Measurements from ENCODE around the gene GPR161. TPM values are rescaled to one million over a fixed set of nuclear protein-coding genes. Genes with fewer than 3 reads are reported as not detected.

Gene GPR161
- total RNA-seq, 1 experiment from 2014 or later, result 7.0 TPM

- no peak for DNase-seq (ENCODE audit: low spot score)
These were observed 9.9 kb upstream of the GPR161 start for GRCh38 chr1:168146626-168147025.

DNA sequence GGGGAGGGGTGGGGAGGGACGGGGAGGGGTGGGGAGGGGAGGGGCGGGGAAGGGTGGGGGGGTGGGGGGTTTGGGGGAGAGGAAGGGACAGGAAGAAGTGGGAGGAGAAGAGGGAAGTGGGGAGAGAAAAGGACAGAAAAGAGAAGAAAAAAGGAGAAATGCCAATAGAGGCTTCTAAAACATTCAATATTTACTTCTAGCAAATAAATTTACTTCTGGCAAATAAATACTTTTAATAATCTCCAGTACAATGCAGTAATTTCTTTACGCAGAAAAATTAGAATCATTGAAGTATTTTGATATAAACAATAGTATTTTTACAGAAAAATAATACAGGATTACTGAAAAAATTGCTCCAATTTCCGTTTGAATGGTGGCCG, 9.4 kb upstream of the GPR161 start:
- no peak for DNase-seq (ENCODE audit: low spot score)

DNA sequence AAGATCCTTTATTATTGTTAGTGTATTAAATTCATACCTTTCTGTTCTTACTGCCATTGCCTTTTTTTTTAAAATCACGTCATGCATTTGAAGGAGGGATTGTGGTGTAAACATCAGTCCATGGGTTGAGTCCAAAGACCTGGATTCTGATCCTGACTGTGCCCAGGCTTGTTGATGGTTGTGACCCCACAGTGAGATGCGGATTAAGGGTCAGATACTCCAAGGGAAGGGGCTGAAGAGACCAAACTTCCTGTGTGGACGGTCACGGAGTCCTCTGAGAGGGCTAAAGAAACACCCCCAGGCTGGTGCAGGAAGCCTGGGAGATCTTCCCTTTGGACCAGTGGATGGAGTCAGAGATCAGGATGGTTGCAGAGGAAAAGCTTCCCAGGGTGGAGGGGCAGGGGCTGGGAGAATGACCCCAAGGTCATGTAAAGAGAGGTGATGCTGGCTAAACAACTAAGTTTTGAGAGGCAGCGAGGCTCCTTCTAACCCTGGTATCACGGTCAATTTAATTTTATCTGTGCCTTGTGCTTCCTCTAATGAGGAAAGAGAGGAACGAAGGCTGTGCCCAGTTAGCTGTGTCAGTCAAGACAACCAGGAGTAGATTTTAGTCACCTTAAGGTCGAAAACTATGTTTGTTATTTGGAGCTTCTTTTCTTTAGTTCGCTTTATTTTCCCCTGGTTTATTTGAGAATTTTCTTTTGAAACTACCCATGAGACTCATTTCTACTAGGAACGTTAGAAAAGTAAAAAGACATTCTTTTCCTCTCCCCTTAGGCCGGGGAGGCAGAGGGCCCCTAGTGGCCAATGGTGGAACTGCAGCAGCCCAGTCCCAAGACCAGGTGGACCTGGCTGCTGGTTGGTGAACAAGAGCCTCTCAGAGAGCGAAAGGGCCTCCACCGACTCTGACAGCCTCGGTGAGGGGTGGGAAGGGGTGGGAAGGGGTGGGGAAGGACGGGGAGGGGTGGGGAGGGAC, 8.7 kb upstream of the GPR161 start:
- peak; percentile 72 for DNase-seq (ENCODE audit: low spot score)

DNA sequence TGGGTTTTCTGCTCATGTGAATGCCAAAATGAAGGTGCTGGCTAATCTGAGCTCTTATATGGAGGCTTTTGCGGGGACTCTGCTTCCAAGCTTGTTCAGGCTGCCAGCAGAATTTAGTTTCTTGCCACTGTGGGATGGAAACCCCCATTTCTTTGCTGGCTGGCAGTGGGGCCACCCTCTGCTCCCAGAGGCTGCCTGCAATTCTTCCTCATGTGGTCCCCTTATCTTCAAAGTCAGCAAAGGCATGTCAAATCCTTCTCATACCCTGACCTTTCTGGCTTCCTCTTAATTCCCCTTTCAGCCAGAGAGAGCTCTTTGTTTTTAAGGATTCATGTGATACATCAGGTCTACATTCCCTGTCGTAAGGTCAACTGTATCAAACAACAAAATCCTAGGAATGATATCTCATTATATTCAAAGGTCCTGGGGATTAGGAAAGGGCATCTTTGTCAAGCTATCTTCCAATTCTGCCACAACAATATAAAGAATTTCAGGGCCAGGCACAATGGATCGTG, 5.2 kb upstream of the GPR161 start:
- no peak for DNase-seq (ENCODE audit: low spot score)

- DNase-seq (ENCODE audit: low spot score), result no peak
These were observed 2.3 kb upstream of the GPR161 start for GRCh38 chr1:168139070-168139469.

DNA sequence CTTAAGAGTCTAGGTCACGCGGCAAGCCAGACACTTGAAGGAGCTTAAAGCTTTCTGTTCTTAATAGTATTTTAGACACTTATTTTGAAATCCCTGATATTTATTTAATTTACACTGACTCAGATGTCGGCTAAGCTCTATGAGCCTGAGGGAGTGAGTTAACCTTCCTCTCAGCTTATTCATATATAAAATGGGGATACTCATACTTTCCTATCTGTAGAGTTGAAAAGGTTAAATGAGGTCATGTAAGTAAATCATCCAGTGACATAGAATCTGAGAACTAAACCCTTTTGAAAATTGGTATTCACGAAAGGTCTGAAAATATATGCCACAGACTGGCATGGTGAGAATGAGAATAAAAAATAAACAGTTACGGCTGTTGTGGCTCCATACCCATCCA, 1.4 kb upstream of the GPR161 start:
- no peak for DNase-seq (ENCODE audit: low spot score)

GRCh38 chr1:168137515-168137821, 738 bp upstream of the GPR161 start:
- no peak for DNase-seq (ENCODE audit: low spot score)

DNA sequence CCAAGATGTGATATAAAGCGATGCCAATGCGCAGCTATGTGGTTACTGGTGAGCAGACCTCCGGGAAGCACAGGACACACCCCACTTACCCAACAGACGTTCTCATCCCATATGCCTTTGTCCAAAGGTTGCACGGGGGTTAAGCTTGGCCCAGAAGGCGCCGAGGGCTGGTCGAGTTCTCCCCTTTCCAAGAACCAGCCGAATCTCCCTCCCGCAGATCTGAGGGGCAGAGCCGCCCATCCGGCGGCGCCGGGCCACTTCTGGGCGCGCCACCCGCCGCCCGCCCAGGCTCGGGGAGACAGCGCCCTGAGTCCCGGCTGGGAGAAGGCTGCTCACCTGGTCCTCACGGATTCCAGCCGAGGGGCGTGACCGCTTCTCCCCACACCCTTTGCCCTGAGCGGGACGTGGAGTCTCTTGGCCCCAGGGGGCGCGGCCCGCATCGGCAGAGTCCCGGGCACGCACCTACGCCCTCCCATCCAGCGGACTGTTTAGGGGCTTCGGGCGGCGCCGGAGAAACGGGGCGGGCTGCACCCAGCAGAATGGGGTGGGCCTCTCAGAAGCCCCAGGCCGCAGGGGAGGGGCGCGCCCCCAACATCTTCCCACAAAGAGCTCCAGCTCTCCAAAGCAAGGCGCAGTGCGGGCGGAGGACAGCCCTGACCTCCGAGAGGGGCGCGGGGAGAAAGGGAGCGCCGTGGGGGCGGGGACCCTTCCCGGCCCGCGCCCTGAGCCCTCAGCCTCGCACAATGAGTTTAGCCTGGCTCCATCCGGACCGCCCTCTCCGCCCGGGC, 615 bp downstream of the GPR161 start:
- no peak for DNase-seq (ENCODE audit: low spot score)

DNA sequence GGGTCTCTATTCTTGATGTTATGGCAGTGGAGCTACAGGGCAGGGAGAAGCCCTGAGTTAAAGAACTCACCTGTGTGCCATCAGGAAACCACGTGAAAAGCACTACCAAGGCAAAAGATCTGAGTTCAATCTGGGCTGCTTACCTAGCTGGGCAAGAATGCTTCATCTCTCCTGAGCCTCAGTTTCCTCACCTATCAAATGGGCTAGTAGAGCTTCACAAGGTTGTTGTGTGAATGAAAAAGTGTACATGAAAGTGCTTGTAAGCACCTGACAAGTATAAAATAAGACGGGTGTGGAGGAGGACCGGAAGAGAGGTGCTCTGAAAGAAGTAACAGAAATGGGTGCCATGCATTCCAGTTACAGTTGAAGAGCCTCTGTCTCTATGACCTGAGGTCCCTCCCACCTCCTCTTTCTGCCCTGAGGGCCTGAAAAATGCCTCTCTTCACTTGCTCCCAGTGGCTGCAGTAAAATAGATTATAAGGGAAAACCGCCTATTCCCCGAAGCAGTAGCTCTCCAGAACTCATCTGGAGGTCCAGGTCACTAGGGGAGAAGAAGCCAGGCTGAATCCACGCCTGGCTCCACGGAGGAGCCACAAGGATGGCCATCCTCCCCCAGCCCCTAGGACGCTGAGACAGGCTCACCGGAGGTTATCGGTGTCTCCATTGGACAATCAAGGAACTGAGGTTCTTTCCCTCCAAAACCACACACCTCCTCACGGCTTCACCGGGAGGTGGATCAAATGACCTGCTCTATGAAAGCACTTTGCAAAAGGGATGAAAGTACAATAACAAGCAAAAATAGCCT, 1.4 kb downstream of the GPR161 start:
- no peak for DNase-seq (ENCODE audit: low spot score)

- DNase-seq (ENCODE audit: low spot score), result no peak
These were observed 2.1 kb downstream of the GPR161 start for GRCh38 chr1:168134642-168135041.

DNA sequence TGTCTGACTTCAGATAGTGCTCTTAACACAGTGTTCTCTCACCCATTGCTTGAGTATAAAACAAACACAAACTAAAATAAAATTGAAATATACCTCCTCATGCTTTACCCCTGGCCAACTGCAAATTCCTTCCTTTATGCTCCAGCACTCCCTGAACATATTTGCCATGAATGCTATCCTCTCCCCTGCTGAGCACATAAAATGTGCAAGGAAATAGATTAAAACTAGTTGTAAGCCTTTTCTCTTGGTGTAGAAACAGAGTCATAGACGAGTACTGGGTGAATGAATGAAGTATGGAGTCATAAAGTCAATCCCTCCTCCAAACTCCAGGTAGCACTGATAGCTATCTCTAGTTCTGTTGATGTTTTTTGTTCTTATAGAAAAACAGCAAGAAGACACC, 2.6 kb downstream of the GPR161 start:
- no peak for DNase-seq (ENCODE audit: low spot score)

- DNase-seq (ENCODE audit: low spot score), result no peak
These were observed 6.8 kb downstream of the GPR161 start for GRCh38 chr1:168129933-168130332.

DNA sequence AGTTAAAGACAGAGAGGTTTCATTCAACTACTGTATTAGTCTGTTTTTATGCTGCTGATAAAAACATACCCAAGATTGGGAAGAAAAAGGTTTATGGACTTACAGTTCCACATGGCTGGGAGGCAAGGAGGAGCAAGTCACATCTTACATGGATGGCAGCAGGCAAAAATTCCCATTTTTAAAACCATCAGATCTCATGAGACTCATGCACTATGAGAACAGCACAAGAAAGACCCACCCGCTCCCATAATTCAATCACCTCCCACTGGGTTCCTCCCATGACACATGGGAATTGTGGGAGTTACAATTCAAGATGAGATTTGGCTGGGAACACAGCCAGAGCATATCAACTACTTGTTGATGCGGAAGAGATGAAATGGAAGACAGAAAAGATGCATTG, 9.2 kb downstream of the GPR161 start:
- DNase-seq (ENCODE audit: low spot score), result no peak

DNA sequence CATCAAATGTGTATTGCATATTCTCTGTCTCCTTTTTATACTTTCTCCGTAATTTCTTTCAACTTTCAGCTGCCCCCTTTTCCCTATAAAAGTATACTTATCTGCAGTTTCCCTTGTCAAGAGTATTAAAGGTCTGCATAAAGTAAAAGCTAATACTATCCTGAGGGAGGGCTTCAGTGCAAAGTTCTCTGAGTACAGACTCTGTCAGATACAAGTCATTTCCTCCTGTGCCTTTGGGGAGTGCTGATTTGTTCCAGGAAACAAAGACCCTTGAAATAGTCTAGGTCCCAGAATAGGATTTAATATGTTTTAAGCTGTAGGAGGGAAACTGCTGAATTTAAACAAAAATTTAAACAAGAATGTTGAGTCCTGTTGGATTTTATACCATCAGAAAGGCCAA, 11.7 kb downstream of the GPR161 start:
- DNase-seq (ENCODE audit: low spot score), result no peak

DNA sequence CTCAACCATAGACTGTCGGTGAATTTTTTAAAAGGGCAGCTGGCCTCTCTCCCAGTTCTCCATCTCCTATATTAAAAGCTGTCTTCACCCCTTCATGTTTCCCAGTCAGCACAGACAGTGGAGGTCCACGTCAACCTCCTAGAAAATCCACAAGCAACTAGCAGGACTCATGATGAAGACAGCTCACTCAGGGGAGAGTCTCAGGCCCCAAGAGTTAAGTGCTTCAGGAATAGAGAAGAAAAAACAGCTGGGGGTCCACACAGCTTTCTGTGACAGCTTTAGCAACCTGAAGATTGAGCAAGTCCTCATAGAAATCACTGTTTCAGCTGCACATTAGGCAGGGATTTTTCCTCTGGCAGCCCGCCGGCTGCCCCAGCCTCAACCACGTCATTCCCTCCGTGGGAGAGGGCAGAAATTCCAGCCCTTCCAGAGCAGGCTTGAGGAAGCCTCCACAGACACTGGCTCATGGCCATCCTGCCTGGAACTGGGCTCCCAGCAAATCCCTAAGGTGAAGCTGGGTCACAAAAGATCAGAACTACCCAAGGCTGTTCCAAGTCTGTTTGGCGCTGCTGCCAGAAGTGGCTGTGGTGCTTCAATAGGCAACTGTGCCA, 15.2 kb downstream of the GPR161 start:
- no peak for DNase-seq (ENCODE audit: low spot score)

DNA sequence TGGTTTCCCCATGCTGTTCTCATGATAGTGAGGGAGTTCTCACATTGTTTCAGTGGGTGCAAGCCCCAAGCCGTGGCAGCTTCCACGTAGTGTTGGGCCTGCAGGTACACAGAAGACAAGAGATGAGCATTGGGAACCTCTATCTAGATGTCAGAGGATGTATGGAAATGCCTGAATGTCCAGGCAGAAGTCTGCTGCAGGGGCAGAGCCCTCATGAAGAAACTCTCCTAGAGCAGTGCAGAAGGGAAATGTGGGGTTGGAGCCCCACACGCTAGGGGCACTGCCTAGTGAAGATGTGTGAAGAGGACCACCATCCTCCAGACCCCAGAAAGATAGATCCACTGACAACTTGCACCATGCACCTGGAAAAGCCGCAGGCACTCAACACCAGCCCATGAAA, 17.0 kb downstream of the GPR161 start:
- no peak for DNase-seq (ENCODE audit: low spot score)

DNA sequence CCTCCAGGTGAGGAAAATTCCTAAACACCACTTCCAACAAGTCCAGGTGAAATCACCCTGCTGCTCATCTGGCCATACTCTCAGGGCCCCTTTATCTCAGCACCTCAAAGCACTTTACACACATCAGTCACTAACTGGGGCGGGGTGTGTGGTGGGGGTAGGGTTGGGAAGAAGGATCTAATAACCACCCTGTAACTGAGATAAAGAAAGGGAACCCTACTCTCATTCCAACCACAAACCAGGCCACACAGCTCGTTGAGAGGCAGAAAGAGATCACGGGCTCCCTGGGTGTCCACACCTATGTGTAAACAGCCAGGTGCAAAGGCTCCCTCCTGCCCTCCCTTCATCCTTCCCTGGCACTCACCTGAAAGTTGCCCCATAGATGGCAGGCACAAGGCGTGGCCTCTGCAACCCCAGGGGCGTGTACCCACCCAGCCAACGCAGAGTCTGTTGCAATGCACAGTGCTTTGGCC, 20.4 kb downstream of the GPR161 start:
- DNase-seq (ENCODE audit: low spot score), result no peak

GRCh38 chr1:168114845-168115244, 21.9 kb downstream of the GPR161 start:
- no peak for DNase-seq (ENCODE audit: low spot score)

GRCh38 chr1:168112673-168113305, 23.9 kb downstream of the GPR161 start:
- DNase-seq (ENCODE audit: low spot score), result peak; percentile 71

DNA sequence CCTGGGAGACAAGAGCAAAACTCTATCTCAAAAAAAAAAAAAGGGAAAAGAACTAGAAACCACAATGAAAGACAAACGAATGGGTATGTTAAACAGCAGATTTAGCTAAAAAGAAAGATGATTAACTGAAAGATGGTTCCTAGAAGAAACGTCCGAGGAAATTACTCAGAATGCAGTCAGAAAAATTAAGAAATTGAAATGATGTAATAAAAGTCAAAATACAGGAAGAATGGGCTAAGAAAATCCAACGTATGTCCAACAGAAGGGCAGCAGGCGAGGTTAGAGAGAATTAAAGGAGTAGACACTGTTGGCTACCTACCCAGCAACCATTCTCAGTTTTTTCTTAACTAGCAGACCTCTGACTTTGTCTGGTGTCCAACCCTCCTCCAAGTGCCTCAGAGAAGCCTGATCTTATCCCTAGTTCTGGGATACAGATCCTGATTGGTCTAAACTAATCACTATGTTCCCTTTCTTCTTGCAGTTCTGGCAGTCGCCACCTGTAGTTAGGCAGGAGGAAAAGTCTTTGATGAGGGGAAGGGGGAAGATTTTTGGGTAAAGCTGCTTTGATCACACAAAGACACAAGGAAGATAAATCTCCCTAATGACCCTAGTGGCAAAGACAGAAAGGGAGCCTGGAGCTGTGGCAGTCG, 25.7 kb downstream of the GPR161 start:
- DNase-seq (ENCODE audit: low spot score), result no peak

Data from H4 (cell line).